H9 (cell line): Measurements from ENCODE around the gene TBC1D23. TPM values are rescaled to one million over a fixed set of nuclear protein-coding genes. Genes with fewer than 3 reads are reported as not detected.
"Not testable (repeated sequence)": the region's sequence is repeated elsewhere in the genome, so short reads cannot be mapped to it uniquely, and the experiment has no call there.

Experiments
- DNase-seq: peaks from one replicate; pipeline ENCODE4 v3.0.0-alpha.2; 2017
- H2AFZ ChIP-seq: one replicate; pipeline ENCODE4 v1.6.1; 2013; ENCODE audit warnings: mild to moderate bottlenecking, low read length, control low read depth, moderate library complexity
- H2AK5ac ChIP-seq: 2 replicates; pipeline ENCODE4 v1.6.1; 2013; ENCODE audit warnings: low read length, control low read depth, mixed read lengths; ENCODE audit not compliant: insufficient read length
- H2BK120ac ChIP-seq: one replicate; pipeline ENCODE4 v1.6.1; 2013; ENCODE audit warnings: low read depth, mild to moderate bottlenecking, low read length, control low read depth, inconsistent platforms; ENCODE audit not compliant: poor library complexity, severe bottlenecking
- H2BK12ac ChIP-seq: 2 replicates; pipeline ENCODE4 v1.6.1; 2013; ENCODE audit warnings: low read length, control low read depth, mixed read lengths, low read depth; ENCODE audit not compliant: insufficient read length
- H2BK15ac ChIP-seq: 2 replicates; pipeline ENCODE4 v1.6.1; 2013; ENCODE audit warnings: low read depth, low read length, control low read depth
- H2BK20ac ChIP-seq: one replicate; pipeline ENCODE4 v1.6.1; 2013; ENCODE audit warnings: low read depth, mild to moderate bottlenecking, low read length, control low read depth, inconsistent platforms; ENCODE audit not compliant: poor library complexity, severe bottlenecking
- H2BK5ac ChIP-seq: 2 replicates; pipeline ENCODE4 v1.6.1; 2013; ENCODE audit warnings: low read length, control low read depth, mixed read lengths; ENCODE audit not compliant: insufficient read length
- H3K14ac ChIP-seq: 2 replicates; pipeline ENCODE4 v1.6.1; 2013; ENCODE audit warnings: low read length, control low read depth; ENCODE audit not compliant: insufficient read depth
- H3K18ac ChIP-seq: 2 replicates; pipeline ENCODE4 v1.6.1; 2013; ENCODE audit warnings: low read depth, mild to moderate bottlenecking, mixed read lengths, low read length, control low read depth; ENCODE audit not compliant: insufficient read length
- H3K23ac ChIP-seq: 2 replicates; pipeline ENCODE4 v1.6.1; 2013; ENCODE audit warnings: low read length, control low read depth, mixed read lengths, low read depth; ENCODE audit not compliant: insufficient read length
- H3K23me2 ChIP-seq: 2 replicates; pipeline ENCODE4 v1.6.1; 2013; ENCODE audit warnings: low read depth, mild to moderate bottlenecking, mixed read lengths, low read length, control low read depth; ENCODE audit not compliant: insufficient read length, poor library complexity, severe bottlenecking
- H3K27ac ChIP-seq: 2 replicates; pipeline ENCODE4 v1.5.1; 2013; ENCODE audit warnings: low read length, control low read depth, mixed read lengths, low read depth; ENCODE audit not compliant: insufficient read length
- H3K27me3 ChIP-seq: 2 replicates; pipeline ENCODE4 v1.6.1; 2013; ENCODE audit warnings: low read length, control low read depth, inconsistent platforms; ENCODE audit not compliant: insufficient read depth
- H3K4ac ChIP-seq: 2 replicates; pipeline ENCODE4 v1.6.1; 2013; ENCODE audit warnings: low read depth, mild to moderate bottlenecking, control low read depth, inconsistent platforms, low read length, moderate library complexity
- H3K4me1 ChIP-seq: 2 replicates; pipeline ENCODE4 v1.6.1; 2013; ENCODE audit warnings: low read length, control low read depth, inconsistent platforms; ENCODE audit not compliant: insufficient read depth
- H3K4me2 ChIP-seq: 2 replicates; pipeline ENCODE4 v1.6.1; 2013; ENCODE audit warnings: low read length, control low read depth, mixed read lengths; ENCODE audit not compliant: insufficient read length, insufficient read depth
- H3K56ac ChIP-seq: 2 replicates; pipeline ENCODE4 v1.6.1; 2013; ENCODE audit warnings: low read depth, mild to moderate bottlenecking, mixed read lengths, low read length, control low read depth; ENCODE audit not compliant: insufficient read length
- H3K79me1 ChIP-seq: 2 replicates; pipeline ENCODE4 v1.6.1; 2013; ENCODE audit warnings: low read depth, mild to moderate bottlenecking, moderate library complexity, low read length, control low read depth, inconsistent platforms; ENCODE audit not compliant: insufficient read depth, poor library complexity, severe bottlenecking
- H3K79me2 ChIP-seq: 2 replicates; pipeline ENCODE4 v1.6.1; 2013; ENCODE audit warnings: low read length, control low read depth, inconsistent platforms; ENCODE audit not compliant: insufficient read depth
- H3K9ac ChIP-seq: 2 replicates; pipeline ENCODE4 v1.6.1; 2013; ENCODE audit warnings: low read length, control low read depth, mixed read lengths; ENCODE audit not compliant: insufficient read length; ENCODE audit errors: extremely low read depth
- H3K9me3 ChIP-seq: one replicate; pipeline ENCODE4 v1.6.1; 2013; ENCODE audit warnings: low read depth, low read length, inconsistent platforms; ENCODE audit not compliant: control insufficient read depth
- H3T11ph ChIP-seq: one replicate; pipeline ENCODE4 v1.6.1; 2013; ENCODE audit warnings: mild to moderate bottlenecking, low read length, control low read depth, inconsistent platforms
- H4K20me1 ChIP-seq: one replicate; pipeline ENCODE4 v1.6.1; 2013; ENCODE audit not compliant: control insufficient read depth, insufficient read length, insufficient read depth
- H4K5ac ChIP-seq: 2 replicates; pipeline ENCODE4 v1.6.1; 2013; ENCODE audit warnings: low read depth, mild to moderate bottlenecking, mixed read lengths, low read length, control low read depth; ENCODE audit not compliant: insufficient read length
- H4K8ac ChIP-seq: replicated peaks from 2 replicates; pipeline ENCODE4 v1.6.1; 2013; ENCODE audit warnings: low read length, control low read depth, mixed read lengths, low read depth; ENCODE audit not compliant: insufficient read length
- H4K91ac ChIP-seq: 2 replicates; pipeline ENCODE4 v1.6.1; 2013; ENCODE audit warnings: low read depth, mild to moderate bottlenecking, moderate library complexity, mixed read lengths, low read length, control low read depth; ENCODE audit not compliant: insufficient read length
- H3K27ac Mint-ChIP-seq, 3 experiments: 2 replicates in 2 of 3; 3 replicates in 1 of 3; pipeline ENCODE4 v1.8.0; 2020 to 2021; ENCODE audit warnings: mixed read lengths in 3 of 3, mild to moderate bottlenecking in 1 of 3, moderate library complexity in 1 of 3
- H3K27me3 Mint-ChIP-seq: 2 replicates; pipeline ENCODE4 v1.8.0; 2021; ENCODE audit warnings: low read depth, mild to moderate bottlenecking, moderate library complexity, mixed read lengths
- H3K36me3 Mint-ChIP-seq, 3 experiments: 2 replicates in 2 of 3; 3 replicates in 1 of 3; pipeline ENCODE4 v1.8.0; 2020 to 2021; ENCODE audit warnings: low read depth in 3 of 3, mixed read lengths in 3 of 3; ENCODE audit not compliant: insufficient read depth in 1 of 3
- H3K4me1 Mint-ChIP-seq, 2 experiments: 2 replicates each; pipeline ENCODE4 v1.8.0; 2020; ENCODE audit warnings: mixed read lengths in 2 of 2
- H3K4me3 Mint-ChIP-seq, 2 experiments: 2 replicates in 1 of 2; 3 replicates in 1 of 2; pipeline ENCODE4 v1.8.0; 2020 to 2021; ENCODE audit warnings: mild to moderate bottlenecking in 2 of 2, mixed read lengths in 2 of 2, moderate library complexity in 1 of 2
- H3K9me3 Mint-ChIP-seq, 2 experiments: 2 replicates in 1 of 2; 3 replicates in 1 of 2; pipeline ENCODE4 v1.8.0; 2020; ENCODE audit warnings: mild to moderate bottlenecking in 2 of 2, mixed read lengths in 2 of 2, moderate library complexity in 1 of 2
- CTCF ChIP-seq: fragments of 200-600 bp; sonication (generic); conservative IDR thresholded peaks from 3 replicates; pipeline ENCODE4 v1.8.0; 2021; ENCODE audit warnings: antibody characterized with exemption, mild to moderate bottlenecking
- WGBS: extraction: QIAGEN DNeasy Blood & Tissue Kit; methylation state at CpG from one replicate; pipeline ENCODE4 v1.1.7; 2013; ENCODE audit warnings: missing lambda C conversion rate, low lambda C conversion rate, mixed read lengths; ENCODE audit not compliant: insufficient read length; ENCODE audit errors: extremely low coverage; 5-methylcytosine and 5-hydroxymethylcytosine counted together
- total RNA-seq: library from RNA; stranded (reverse); gene quantifications from 2 replicates; pipeline ENCODE4 v1.2.1, GENCODE V29; 2021

The TBC1D23 gene
- total RNA-seq, 1 experiment from 2014 or later: 37.1 TPM

DNA sequence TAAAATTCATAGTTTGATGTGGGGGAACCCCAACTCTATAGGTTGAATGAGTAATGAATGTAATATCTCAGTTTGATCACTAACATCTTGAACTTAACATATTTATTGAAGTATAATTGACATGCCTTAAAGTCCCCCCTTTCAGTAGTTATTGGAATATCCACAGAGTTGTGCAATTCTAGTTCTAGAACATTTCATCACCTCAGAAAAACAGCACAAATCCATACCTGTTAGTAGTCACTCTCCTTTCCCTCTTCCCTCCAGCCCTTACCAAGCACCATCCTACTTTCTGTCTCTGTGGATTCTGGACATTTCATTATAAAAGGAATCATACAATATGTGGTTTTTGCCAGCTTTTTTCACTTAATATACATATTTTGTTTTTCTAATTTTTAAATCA, 65.0 kb downstream of the TBC1D23 start:
- Histone ChIP-seq H3T11ph (no peak overlapping the region), H2BK5ac (no peak overlapping the region), H3K18ac (no peak overlapping the region), H3K14ac (no peak overlapping the region), H3K9me3 (no peaks in the 10 kb centered on the region), H2AFZ (no peak overlapping the region), H2BK12ac (no peak overlapping the region), H3K23ac (no peak overlapping the region), H3K27ac (no peak overlapping the region), H2BK20ac (no peak overlapping the region), H3K27me3 (no peaks in the 10 kb centered on the region), H2AK5ac (no peak overlapping the region), H3K56ac (no peak overlapping the region), H2BK120ac (no peak overlapping the region), H3K4ac (no peak overlapping the region), H3K4me1 (no peaks in the 10 kb centered on the region), H4K8ac (no peak overlapping the region), H3K23me2 (no peaks in the 10 kb centered on the region), H4K20me1 (no peaks in the 10 kb centered on the region), H3K9ac (no peak overlapping the region), H2BK15ac (no peak overlapping the region), H4K91ac (no peak overlapping the region), H3K79me2 (no peaks in the 10 kb centered on the region), H3K4me2 (no peak overlapping the region), H3K79me1 (no peaks in the 10 kb centered on the region), H4K5ac (no peak overlapping the region)
- peaks cover 8 to 23% (median 15%) of the 10 kb centered on the region in 3 experiments; a peak in 6 of 7 replicates for H3K36me3 Mint-ChIP-seq
- no peak for DNase-seq
- no peak overlapping the region for H3K4me3 Mint-ChIP-seq
- peaks cover 9 to 14% of the 10 kb centered on the region in 2 experiments for H3K9me3 Mint-ChIP-seq
- no peaks in the 10 kb centered on the region for H3K4me1 Mint-ChIP-seq
- H3K27me3 Mint-ChIP-seq: no peaks in the 10 kb centered on the region
- no peak for TF ChIP-seq CTCF
- no peak overlapping the region for H3K27ac Mint-ChIP-seq

GRCh38 chr3:100327377-100327776, 66.6 kb downstream of the TBC1D23 start:
- H3K56ac ChIP-seq, H3K27me3 Mint-ChIP-seq, H3K23ac ChIP-seq, H3K9ac ChIP-seq, H2BK5ac ChIP-seq, H3K4me3 Mint-ChIP-seq, H3K23me2 ChIP-seq, H2BK120ac ChIP-seq, DNase-seq, H3K79me1 ChIP-seq, H3K27me3 ChIP-seq, H2AFZ ChIP-seq, H3K14ac ChIP-seq, H2BK12ac ChIP-seq, H2BK20ac ChIP-seq, H3K27ac Mint-ChIP-seq, H3K79me2 ChIP-seq, H3T11ph ChIP-seq, H4K8ac ChIP-seq, H3K4me1 ChIP-seq, H4K20me1 ChIP-seq, H3K4ac ChIP-seq, H3K4me1 Mint-ChIP-seq, H2AK5ac ChIP-seq, H3K18ac ChIP-seq, H3K27ac ChIP-seq, H2BK15ac ChIP-seq, H3K4me2 ChIP-seq, H4K5ac ChIP-seq, H4K91ac ChIP-seq, H3K9me3 ChIP-seq: not testable (repeated sequence)
- Mint-ChIP-seq H3K36me3 (peaks cover 8 to 23% (median 15%) of the 10 kb centered on the region in 3 experiments; a peak in 6 of 7 replicates), H3K9me3 (peaks cover 9 to 14% of the 10 kb centered on the region in 2 experiments)
- no CpG with 5 or more reads among the region's 5 CpGs for WGBS
